Transverse colon (tissue), 4 donors: Measurements from ENCODE around the gene NDC80.

Experiments
- CTCF ChIP-seq, 5 experiments: fragments of 200-600 bp in 3 of 5; fragments of 450-650 bp in 2 of 5; sonication (generic) in 3 of 5; IDR thresholded peaks; 1 replicate in 2 of 5; 2 replicates in 3 of 5; pipeline ENCODE4 v1.5.1; 2016 to 2017; ENCODE audit warnings: antibody characterized with exemption in 5 of 5, inconsistent platforms in 3 of 5, mild to moderate bottlenecking in 2 of 5, moderate library complexity in 1 of 5
- POLR2AphosphoS5 ChIP-seq, 3 donors: sonication (generic); formaldehyde crosslinking; IDR thresholded peaks; one replicate each; pipeline ENCODE4 v1.6.1; 2016; ENCODE audit warnings: antibody characterized with exemption in 3 of 3

GRCh38 chr18:2532797-2533196 lies 38.6 kb upstream of the NDC80 start:
- TF ChIP-seq CTCF (IDR thresholded peaks at IDR 0.05) = no peak
- TF ChIP-seq POLR2AphosphoS5 (IDR thresholded peaks at IDR 0.05) = no peak
